ENCODE data around the gene GFRA1.
A peak's percentile ranks its signal among the peaks of the same experiment; 100 is the strongest.

Gene GFRA1

DNA sequence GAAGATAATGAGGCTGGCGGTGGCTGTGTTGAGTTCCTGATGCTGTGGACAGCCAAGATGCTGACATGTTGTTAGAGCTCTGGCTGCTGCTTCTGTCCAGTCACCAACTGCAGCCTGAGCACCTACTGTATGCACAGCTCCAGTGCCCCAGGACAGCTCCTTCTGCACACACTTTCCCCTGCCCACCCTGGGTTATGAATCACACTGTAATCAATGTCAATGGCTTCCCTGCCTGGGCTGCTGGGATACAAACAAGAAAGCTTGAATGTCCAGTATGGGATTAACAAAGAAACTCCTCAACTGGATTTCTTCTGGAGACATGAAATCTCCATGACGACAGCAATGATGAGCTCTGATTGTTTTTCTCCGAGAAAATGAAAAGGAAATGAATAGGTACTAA is 172.0 kb downstream of the GFRA1 start:
- DNase-seq (ENCODE audit: low spot score): no peak

DNA sequence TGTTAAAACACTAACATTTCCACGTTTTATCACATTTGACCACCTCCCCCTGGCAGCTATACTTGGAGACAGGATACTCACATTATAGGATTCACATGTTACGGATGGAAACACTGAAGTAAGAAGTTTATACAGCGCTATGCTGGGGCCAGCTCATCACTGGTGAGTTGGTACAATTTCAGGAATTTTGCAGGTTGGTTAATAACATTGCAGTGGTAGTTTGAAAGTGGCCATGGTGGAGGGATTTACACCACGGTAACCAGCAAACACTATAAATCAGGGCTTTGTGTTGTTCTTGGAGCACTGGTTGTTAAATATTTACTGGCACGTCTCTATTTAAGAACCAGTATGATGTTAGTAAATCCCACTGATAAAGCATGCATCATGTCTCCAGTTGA is 174.0 kb downstream of the GFRA1 start:
- DNase-seq (ENCODE audit: low spot score): no peak

DNA sequence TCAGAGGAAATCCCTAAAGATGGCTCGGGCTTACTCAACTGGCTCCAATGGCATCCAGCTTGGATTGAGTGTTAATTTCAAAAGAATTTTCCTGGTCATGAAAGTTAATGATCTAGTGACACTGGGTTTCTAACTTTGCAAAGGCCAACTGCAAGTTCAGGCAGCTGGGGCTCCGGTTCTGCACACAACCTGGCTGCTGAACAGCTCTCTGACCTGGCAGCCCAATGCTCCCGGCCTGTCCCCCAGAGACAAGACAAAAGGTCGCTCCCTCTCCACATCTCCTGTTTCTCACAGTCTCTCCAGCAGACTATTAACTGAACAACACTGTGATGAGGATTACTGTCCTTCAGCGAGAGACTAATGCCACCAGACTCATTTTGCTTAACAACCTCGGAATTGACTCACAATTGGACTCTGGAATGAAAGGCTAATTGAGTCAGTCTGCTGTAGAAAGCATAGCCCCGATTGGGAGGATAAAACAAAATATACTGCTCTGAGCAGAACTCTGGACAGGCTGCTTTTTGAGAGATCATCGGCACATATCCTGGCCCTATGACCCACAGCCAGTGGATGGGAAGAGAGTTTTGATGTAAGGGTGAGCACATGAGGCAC is 174.5 kb downstream of the GFRA1 start:
- no peak for DNase-seq (ENCODE audit: low spot score)

DNA sequence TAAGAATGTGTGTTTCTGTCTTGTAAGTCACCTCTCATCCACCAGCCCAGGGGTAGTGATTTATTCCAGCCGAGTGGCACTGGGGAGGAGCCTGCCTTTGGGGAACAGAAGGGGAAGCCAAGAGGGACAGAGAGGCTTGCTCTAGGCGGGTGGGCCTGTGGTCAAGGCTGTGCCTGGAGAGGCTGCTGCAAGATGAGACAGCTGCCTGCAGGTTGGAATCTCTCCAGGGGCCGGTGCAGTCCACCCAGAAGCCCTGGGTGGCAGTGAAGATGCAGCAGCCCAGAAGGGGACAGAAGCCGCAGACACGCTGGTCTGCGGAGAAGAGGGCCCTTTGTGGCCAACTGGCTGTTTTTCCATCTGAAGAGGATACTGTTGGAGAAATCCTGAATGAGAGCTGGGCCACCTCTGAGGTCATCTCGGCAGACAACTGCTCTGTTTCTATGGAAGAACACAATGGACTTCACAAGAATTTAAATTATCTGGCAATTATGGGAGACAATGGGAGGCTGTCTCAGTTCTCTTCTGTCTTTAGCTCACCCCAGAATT is 175.7 kb downstream of the GFRA1 start:
- no peak for DNase-seq (ENCODE audit: low spot score)

DNA sequence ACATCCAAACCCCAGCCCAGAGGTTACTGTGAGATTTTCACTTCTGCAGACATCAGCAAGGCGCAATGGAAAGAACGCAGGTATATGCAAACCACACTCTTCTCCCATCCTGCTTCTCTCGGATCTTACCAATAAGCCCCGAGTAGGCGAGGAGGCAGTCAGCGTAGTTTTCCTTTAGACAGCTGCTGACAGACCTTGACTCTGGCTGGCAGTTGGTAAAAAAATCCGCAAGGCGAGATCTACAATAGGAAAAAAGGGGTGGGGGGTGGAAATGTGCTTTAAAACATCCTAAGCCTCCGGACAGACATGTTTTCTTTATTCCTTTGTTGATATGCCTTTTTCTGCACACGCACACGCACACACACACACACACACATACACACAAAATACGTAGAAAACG is 176.5 kb downstream of the GFRA1 start:
- no peak for DNase-seq (ENCODE audit: low spot score)

DNA sequence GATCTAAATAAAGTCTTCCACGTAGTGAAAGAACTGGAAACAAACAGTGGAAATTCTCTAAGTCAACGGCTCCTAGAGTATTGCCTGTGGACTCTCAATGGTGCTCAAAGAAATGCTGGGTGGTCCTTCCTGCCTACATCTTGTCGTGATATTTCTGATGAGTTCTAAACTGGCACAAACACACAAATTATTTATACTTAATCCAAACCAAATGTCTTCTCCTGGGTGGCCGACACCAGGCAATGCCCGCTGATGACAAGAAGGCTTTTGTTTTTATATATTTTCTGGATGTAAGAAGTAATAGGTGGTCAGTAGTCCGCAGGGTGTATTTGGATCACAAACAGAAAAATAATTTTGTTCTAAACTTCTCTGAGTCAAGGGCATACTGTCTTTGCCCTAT is 178.7 kb downstream of the GFRA1 start:
- DNase-seq (ENCODE audit: low spot score): no peak

DNA sequence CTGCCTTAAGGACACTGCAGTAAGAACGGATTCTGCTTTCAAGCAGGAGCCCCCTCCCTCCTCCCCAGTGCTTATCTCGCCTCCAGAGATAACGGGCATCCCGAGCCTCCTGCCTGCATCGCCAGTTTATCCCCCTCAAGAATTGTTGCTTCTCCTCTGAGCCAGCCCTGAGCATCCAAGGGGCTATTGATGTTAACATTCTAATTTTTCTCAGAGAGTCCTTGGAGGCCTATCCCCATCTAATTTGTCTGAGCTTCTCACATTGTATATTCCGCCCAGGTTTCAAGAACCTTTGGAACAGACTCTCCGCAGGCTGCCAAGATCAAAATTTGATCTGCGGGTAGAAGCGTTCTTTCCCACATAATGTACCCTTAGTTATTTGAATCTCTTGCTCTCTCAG is 180.0 kb downstream of the GFRA1 start:
- no peak for DNase-seq (ENCODE audit: low spot score)

DNA sequence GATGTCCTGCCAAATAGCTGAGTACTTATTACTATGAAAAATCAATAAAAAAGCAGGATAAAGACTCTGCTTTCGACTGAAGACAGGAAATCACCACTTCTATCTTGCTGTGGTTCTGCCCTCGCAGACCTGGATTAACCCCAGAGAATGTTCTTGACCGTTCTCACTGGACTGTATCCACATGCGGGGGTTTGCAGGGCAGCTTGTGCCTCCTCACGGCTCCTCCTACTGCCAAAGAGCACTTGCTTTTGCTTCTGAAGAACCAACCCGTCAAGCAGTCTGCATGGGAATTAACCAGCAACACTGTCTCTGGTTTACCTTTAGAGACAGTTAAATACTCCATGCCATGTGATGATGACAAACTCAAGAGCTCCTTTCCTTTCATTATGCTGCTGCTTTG is 184.0 kb downstream of the GFRA1 start:
- DNase-seq (ENCODE audit: low spot score): no peak

DNA sequence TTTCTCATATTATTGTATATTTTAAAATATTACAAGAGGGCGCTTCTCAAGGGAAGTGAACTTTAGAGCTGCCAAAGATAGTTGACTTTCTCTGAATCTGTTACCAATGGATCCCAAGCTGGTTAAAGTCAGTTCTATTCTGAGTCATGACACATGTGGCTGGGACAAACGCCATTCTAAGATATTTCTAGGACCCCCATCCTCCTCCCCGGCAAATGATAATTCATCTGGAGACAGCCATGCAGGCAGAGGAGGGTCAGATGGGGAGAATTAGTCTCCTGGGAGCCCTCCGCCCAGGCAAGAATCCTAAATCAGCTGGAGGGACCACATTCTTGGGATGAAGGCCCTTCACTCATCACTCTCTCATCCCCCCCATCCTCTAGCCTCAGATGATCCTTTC is 187.7 kb downstream of the GFRA1 start:
- DNase-seq (ENCODE audit: low spot score): no peak

DNA sequence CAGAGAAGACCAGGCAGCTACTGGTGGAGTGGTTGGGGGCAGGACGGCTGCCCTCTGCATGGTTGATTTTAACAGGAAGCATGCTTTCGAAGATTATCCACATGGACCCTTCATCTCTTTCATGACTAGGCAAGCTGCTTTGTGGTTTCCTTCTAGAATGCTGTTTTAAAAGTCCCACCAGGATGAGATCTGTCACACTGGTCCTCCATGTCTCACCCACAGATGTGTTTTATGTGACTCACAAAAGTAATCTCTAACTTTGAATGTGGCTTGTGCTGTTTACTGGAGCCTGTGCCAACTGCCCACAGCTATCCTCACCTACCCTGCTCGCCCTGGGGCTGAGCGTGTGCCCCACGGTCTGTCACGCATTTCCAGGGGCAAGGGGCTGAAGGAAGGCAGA is 188.8 kb downstream of the GFRA1 start:
- no peak for DNase-seq (ENCODE audit: low spot score)

DNA sequence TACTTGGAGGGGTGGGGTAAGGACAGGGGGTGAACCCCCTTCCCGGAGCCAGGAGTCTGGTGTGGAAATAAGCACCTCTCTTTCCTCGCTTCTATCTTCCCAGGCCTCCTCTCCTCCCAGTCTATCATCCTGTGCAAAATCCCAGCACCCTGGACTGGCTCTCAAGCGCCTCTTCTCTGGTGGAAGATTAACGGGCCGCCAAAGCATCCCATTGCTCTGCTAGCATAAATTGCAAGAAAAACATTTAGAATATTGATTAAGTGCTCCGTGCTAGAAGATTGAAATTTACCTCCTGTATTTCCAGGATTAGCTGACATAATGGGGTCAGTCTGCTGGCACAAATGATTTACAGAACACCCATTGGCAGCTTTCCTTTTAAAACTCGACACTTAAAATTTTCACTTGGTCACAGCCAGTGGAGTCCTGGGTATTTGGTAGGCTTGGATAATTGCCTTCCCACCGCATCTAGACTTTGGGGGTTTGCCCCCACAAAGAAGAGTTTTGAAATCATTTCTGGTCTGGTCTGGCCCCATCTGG is 189.7 kb downstream of the GFRA1 start:
- DNase-seq (ENCODE audit: low spot score): no peak

DNA sequence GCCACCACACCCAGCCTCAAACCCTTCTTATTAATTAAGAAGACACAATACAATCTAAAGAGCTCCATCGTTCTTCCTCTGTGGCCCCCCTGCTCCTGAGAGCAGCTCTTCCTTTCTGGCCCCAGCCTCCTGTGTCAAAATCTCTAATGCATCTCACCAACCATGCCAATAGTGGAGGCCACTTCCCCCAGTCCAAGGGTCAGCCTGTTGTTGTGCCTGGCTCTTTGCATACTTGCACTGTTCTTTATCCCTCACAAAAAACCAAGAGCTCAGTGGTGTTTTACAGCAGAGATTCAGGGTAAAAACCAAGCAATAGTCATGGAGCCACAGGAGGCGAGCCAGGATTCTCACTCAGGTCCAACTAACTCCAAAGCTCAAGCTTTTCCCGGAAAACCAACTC is 190.2 kb downstream of the GFRA1 start:
- DNase-seq (ENCODE audit: low spot score): no peak

DNA sequence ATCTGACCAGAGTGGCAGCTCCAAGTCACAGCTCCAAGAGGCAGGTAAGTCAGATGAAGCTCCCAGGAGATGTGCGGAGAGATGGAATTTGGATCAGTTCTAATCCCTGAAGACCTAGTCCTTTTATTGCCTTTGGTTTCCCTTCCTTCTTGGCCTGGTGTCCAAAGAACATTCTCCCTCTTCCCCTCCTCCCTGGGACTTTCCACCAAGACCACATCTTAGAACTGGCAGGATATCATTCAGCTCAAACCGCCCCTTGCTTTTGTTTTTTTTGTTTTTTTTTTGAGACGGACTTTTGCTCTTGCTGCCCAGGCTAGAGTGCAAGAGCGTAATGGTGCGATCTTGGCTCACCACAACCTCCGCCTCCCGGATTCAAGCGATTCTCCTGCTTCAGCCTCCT is 190.8 kb downstream of the GFRA1 start:
- no peak for DNase-seq (ENCODE audit: low spot score)

DNA sequence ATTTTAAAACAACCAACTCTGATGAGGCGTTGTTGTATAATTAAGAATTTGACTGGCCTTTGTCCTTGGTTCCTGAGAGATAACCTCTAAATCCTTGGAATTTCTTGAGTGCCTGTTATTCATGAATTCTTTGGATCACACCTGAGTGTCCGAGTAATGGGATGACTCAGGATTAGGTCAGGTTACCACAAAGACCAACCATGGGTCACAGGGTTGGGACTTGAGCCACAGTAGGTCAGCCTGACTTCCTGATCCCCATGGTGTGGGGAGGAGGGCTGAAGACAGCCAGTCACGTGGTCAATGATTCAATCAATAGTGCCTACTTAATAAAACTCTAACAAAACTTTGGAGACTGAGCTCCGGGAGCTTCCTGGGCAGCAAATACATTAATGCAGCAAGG is 192.5 kb downstream of the GFRA1 start:
- DNase-seq (ENCODE audit: low spot score): peak; percentile 14

DNA sequence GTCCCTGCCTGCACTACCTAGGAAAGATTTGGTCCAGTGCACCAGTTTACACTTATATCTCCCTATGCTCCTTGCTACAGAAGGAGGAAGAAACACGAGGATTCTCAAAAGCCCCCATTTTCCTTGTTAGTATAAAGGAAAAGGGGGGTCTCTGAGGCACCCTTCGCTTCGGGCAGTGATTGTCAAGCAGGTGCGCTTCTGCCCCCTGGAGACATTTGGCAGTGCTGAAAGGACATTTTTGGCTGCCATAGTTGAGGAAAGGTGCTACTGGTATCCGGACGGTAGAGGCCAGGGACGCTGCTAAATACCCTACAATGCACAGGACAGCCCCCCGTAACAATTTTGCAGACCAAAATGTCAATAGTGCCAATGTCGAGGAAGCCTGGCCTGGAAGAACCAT is 193.7 kb downstream of the GFRA1 start:
- no peak for DNase-seq (ENCODE audit: low spot score)

DNA sequence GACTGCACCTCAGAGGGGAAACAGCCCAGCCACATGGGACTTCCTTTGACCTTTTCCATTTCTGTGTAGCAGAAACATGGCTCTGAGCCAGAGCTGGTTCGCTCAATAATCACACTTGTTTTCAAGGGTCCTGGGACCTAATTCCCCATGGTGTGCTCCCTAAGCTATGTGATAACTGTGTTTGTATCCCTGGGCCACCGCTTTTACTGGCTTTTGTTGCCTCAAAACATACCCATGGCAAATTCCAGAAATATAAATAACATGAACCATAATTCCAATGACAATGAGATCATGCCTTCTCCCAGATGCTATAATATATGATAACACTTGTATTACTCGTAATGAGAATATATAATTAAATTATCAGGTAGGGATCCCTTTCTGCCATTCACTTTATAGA is 196.4 kb downstream of the GFRA1 start:
- DNase-seq (ENCODE audit: low spot score): no peak

DNA sequence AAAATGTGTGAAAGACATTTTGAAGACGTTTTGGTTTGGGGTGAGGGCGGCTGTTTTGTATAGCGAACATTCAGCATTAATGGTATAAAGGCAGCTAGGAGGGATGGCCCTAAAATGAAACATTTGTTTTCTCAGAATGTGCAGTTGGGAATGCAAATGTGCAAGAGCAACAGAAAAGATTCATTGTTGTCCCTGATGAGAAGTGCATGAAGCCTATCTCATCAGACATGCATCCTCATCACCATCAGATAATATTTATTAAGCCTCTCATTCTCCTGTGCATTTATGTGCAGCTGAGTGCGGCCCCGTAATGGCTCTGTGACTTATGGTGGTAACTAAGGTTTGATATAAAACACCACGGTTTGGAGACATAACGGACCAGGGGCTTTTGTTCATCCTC is 199.5 kb downstream of the GFRA1 start:
- no peak for DNase-seq (ENCODE audit: low spot score)

DNA sequence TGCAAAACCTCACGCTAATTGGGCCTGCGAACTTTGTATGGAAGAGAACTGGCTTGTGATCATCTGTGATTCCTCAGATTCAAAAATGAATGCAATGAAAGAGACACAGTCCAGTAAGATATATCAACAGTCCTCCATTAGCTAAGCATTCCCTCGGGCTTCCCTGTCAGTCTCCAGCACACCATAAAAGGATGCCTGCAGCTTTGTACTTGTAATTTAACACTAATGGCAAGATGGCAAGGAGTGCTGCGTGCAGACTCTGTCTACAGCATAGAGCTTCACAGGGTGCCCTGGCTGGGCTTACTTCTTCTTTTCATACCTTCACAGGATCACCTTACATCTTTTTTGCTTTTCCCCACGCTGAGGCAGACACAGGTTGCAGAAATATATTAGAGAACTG is 200.0 kb downstream of the GFRA1 start:
- DNase-seq (ENCODE audit: low spot score): no peak

DNA sequence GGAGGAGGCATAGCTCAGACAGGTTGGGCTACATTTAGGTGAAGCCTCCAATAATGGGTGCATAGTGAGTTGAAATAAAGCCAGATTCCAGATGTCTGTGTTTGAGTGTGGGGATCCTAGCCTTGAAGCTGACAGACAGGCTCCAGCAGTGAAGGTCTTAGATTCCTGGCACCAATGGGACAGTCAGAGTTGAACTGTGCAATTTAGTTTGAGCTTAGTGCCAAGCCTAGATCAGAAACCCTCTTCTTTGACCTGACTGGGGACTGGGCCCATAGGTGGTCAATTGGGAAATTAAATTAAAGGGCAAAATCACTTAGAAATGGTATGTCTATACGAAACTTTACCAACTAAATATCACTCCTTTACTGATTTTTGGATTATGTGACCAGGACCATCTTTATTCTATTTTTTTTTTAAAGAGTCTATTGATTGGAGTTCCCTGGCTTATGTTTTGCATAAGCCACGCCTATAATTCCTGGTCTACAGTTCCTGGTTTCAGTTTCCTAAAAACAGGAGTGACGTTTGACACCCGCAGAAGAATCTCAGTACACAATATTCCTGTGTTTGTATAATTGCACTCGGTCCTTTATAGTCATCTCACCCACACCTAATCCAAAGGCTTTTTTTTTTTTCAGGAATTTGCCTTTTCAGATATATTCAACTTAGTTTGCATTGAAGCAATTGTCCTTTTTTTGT is 201.4 kb downstream of the GFRA1 start:
- no peak for DNase-seq (ENCODE audit: low spot score)

DNA sequence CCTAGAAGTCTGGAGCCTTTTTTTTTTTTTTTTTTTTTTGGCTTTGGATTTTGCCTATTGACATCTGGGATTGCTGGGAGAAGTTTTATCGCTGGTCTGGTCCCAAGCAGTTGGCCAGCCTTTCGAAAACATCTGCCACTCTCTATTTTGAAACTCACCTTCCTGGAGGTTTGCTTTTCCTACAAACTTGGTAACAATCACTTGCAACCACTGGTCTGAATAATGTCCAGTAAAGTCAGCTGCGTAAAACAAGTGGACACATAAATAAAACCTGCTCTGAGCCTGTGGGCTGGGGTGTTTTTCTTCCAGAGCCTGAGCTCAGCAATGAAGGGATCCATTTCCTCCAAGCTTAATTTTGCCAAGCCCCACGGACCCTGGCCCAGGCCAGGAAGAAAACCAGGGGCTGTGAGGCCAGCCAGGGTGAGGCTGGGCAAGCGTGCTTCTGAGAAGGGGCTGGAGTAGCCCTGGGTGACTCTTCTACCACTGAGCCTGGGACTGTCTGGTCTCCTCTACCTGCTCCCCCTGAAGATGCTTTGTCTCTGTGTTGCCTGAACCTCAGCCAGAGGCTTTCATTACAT is 202.2 kb downstream of the GFRA1 start:
- DNase-seq (ENCODE audit: low spot score): no peak

DNA sequence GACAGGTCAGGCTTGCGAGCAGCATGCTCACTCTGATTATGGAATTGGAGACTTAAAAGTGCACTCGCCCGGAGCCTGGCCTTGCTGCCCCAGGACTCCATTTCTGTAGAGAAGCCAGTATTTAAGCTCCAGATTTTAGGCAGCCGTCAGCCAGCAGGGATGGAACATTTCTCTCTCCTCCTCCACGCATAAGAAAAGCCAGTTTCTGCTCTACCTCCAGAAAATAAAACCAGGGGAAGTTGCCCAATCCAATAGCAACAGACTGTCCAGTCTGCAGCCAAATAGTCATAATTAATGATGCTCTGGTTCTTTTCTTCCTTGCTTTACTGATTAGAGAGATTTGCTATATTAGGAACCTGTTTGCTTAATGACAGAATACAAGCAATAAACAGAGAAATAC is 203.2 kb downstream of the GFRA1 start:
- no peak for DNase-seq (ENCODE audit: low spot score)

DNA sequence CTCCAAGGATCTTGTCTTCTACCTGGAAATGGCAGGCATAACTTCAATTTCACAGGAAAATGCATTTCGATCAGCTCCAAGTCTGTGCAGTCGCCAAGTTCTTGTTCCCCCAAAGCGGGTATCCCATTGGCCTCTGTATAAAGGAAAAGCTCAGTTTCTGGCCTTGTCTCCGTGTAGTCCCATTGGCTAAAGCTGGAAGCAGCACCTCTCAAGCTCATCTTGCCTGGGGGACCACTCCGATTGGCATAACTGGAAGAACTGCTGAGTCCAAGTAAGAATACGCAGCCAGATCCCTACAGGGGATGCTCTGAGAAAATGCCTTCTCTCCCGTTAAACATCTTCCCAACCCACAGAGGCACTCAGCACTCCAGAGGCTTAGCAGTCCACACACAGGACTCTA is 205.2 kb downstream of the GFRA1 start:
- DNase-seq (ENCODE audit: low spot score): no peak

DNA sequence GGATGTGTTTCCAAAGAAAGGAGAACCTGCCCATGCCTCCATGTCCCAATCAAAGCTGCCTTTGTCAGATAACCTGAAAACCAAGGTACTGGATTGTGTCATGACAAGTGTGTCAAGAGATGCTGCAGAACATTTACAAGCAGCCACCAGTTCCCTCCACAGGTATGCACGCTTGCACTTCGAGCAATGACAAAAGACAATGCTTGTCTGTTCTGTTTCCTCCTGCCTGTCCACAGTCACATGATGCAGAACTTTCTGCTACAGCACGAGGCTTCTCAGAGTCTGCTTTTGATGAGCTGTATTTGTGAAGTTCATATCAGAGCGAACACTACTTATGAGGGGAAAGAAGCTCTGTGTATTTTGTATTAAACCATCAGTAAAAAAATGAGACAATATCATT is 209.9 kb downstream of the GFRA1 start:
- no peak for DNase-seq (ENCODE audit: low spot score)

Measured in LoVo (cell line).